ENCODE measurements around the gene KRTAP5-6. TPM values are rescaled to one million over a fixed set of nuclear protein-coding genes. Genes with fewer than 3 reads are reported as not detected.

The KRTAP5-6 gene
- total RNA-seq, result not detected in 3 replicates

GRCh38 chr11:1696608-1697570 lies at the start of gene KRTAP5-6:
KRTAP5-6 (plus strand) TSS chr11:1697195; CDS start chr11:1697246, 51 bp downstream.
- H3K4me1 Mint-ChIP-seq, result peaks cover 10% of the 10 kb centered on the region
- H3K27ac Mint-ChIP-seq, result no peak within 1 kb of the TSS
- H3K36me3 Mint-ChIP-seq, result no peaks in the 10 kb centered on the region
- H3K4me3 Mint-ChIP-seq, result no peak within 1 kb of the TSS
- DNase-seq (ENCODE audit: low spot score in 2 of 2, unreplicated experiment in 2 of 2), result no peak
- no peak for TF ChIP-seq CTCF (IDR thresholded peaks at IDR 0.05; ENCODE audit: unreplicated experiment)
- peaks cover 2% of the 10 kb centered on the region for H3K27me3 Mint-ChIP-seq (ENCODE audit: low read depth)
- H3K9me3 Mint-ChIP-seq, result peaks cover 2% of the 10 kb centered on the region

GRCh38 chr11:1647901-1648652 lies 48.9 kb upstream of the KRTAP5-6 start:
- Mint-ChIP-seq H3K27ac (no peak overlapping the region), H3K4me1 (peaks cover 6% of the 10 kb centered on the region), H3K27me3 (ENCODE audit: low read depth) (peaks cover 29% of the 10 kb centered on the region), H3K36me3 (no peaks in the 10 kb centered on the region), H3K4me3 (no peak overlapping the region), H3K9me3 (no peaks in the 10 kb centered on the region)
- no peak for TF ChIP-seq CTCF (IDR thresholded peaks at IDR 0.05; ENCODE audit: unreplicated experiment)
- DNase-seq (ENCODE audit: low spot score in 2 of 2, unreplicated experiment in 2 of 2), result no peak

- H3K4me1 Mint-ChIP-seq, result peaks cover 8% of the 10 kb centered on the region
- H3K27me3 Mint-ChIP-seq (ENCODE audit: low read depth), result peaks cover 29% of the 10 kb centered on the region
- H3K4me3 Mint-ChIP-seq, result no peak overlapping the region
- no peak for DNase-seq (ENCODE audit: low spot score in 2 of 2, unreplicated experiment in 2 of 2)
- no peak for TF ChIP-seq CTCF (IDR thresholded peaks at IDR 0.05; ENCODE audit: unreplicated experiment)
- no peaks in the 10 kb centered on the region for H3K36me3 Mint-ChIP-seq
- H3K9me3 Mint-ChIP-seq, result no peaks in the 10 kb centered on the region
- no peak overlapping the region for H3K27ac Mint-ChIP-seq
Observed at GRCh38 chr11:1648653-1649420, 48.2 kb upstream of the KRTAP5-6 start.

- TF ChIP-seq CTCF (IDR thresholded peaks at IDR 0.05; ENCODE audit: unreplicated experiment), result no peak
- Mint-ChIP-seq H3K27me3 (ENCODE audit: low read depth) (peaks cover 21% of the 10 kb centered on the region), H3K4me3 (no peak overlapping the region), H3K9me3 (no peaks in the 10 kb centered on the region), H3K4me1 (peaks cover 14% of the 10 kb centered on the region), H3K36me3 (no peaks in the 10 kb centered on the region), H3K27ac (peak overlapping the region; percentile 34)
- DNase-seq (ENCODE audit: low spot score in 2 of 2, unreplicated experiment in 2 of 2), result no peak
Observed at GRCh38 chr11:1650034-1650917, 46.7 kb upstream of the KRTAP5-6 start.

Data from mesothelial cell of epicardium (in vitro differentiated cells).